GM12875 (cell line): Measurements from ENCODE around the gene LRP8.

ENCODE experiments used
- H3K4me3 ChIP-seq: one replicate; pipeline ENCODE4 v1.5.1; 2011; ENCODE audit warnings: low read depth, low read length, control low read depth
- CTCF ChIP-seq: IDR thresholded peaks from 2 replicates; pipeline ENCODE4 v1.5.1; 2011; ENCODE audit warnings: low read depth, mild to moderate bottlenecking, control low read depth, inconsistent platforms, low read length, moderate library complexity, borderline replicate concordance; ENCODE audit not compliant: insufficient read depth

The LRP8 gene

GRCh38 chr1:53238197-53239155 is 89.4 kb downstream of the LRP8 start, which contains the start of gene MAGOH:
Gene MAGOH, minus strand, starts transcription at chr1:53238518. Its CDS starts 70 bp downstream, at chr1:53238448.
- TF ChIP-seq CTCF: no peak

GRCh38 chr1:53237638-53238037 is 90.2 kb downstream of the LRP8 start:
- TF ChIP-seq CTCF: no peak
- H3K4me3 ChIP-seq: peak overlapping the region; percentile 98

More at GRCh38 chr1:53238197-53239155, 89.4 kb downstream of the LRP8 start, which contains the start of gene MAGOH:
- H3K4me3 ChIP-seq: peak within 1 kb of the TSS; percentile 98

GRCh38 chr1:53220962-53221286 is 106.9 kb downstream of the LRP8 start:
- no peak for TF ChIP-seq CTCF
- peak overlapping the region; percentile 88 for H3K4me3 ChIP-seq

- TF ChIP-seq CTCF: no peak
- peak within 1 kb of the TSS; percentile 88 for H3K4me3 ChIP-seq
Observed at GRCh38 chr1:53220171-53220961, 107.5 kb downstream of the LRP8 start, which contains the start of gene CZIB. Gene CZIB, minus strand, starts transcription at chr1:53220634. Its CDS starts 59 bp downstream, at chr1:53220575.

- peak overlapping the region; percentile 88 for H3K4me3 ChIP-seq
- no peak for TF ChIP-seq CTCF
Observed at GRCh38 chr1:53219711-53220110, 108.2 kb downstream of the LRP8 start.

- no peak for TF ChIP-seq CTCF
- H3K4me3 ChIP-seq: no peak overlapping the region
Observed at GRCh38 chr1:53218201-53218600, 109.7 kb downstream of the LRP8 start.
